Glomerular visceral epithelial cell (primary cell): ENCODE measurements around the gene OR1L4.

Source experiments
- DNase-seq: peaks from one replicate; pipeline ENCODE4 v3.0.0-alpha.2; 2016; ENCODE audit errors: extremely low spot score

The OR1L4 gene, protein sequence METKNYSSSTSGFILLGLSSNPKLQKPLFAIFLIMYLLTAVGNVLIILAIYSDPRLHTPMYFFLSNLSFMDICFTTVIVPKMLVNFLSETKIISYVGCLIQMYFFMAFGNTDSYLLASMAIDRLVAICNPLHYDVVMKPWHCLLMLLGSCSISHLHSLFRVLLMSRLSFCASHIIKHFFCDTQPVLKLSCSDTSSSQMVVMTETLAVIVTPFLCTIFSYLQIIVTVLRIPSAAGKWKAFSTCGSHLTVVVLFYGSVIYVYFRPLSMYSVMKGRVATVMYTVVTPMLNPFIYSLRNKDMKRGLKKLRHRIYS

DNA sequence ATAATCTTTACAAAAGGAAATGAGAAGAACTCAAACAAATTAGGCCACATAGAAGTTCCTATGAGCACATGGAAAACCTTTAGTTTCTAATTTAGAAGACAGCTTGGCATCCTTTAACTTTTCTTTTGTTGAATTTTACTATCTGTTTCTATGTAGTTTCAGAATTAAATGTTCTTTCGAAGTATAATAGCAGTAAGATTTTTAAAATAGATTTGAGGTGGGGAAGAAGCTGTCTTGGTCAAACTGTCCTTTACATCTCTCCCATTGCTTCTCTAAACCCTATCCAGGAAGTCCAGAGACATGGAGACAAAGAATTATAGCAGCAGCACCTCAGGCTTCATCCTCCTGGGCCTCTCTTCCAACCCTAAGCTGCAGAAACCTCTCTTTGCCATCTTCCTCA is at the start of gene OR1L4:
TSS of gene OR1L4 (plus strand) at position 301 of the 400 bp plus-strand sequence. CDS start at position 301, 0 bp downstream.
- no peak for DNase-seq

DNA sequence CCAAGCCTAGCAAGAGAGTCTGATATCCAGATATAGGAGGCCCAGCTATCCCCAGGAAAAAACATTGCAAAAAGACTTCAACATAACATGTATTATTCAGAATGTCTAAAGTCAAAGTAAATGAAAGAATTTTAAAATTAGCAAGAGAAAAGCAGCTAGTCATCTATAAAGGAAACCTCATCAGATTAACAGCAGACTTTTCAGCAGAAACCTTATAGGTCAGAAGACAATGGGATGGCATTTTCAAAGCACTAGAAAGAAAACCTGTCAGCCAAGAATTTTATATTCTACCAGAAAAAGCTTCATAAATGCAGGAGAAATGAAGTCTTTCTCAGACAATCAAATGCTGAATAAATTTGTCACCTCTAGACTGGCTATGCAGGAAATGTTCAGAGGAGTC is 38.9 kb upstream of the OR1L4 start:
- no peak for DNase-seq

DNA sequence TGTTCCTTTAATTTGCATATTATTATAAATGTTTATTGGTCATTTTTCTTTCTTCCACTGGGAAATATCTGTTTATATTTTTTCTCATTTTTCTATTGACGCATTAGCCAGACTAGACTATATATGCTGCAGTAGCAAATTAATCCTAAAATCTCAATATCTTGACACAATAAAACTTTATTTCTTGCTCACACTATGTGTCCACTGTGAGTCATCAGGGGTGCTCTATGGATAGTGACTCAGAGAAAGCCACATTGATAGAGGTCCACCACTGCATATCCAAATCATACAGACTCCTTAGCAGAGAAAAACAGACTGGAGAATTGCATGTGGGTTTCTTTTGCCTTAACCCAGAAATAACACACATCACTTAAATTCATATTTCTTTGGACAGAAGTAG is 28.1 kb upstream of the OR1L4 start:
- no peak for DNase-seq

DNA sequence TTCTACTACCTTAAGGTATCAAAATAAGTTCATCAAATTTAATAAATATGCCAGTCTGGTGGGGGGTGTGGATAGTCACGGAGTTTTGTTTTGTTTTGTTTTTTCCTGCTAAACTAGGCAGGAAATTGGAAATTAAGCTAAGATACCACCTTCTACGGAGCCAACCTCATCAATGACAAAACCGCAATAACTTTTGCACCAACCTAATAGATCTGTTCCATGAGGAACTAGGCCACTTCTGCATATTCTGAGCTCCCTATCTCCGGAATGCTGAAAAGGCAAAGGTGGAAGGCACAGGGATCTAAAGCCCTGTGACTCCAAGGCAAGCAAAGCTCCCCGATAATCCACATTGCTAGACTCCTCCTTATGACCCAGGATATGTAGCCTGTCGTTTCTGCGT is 5.8 kb upstream of the OR1L4 start:
- DNase-seq: no peak

DNA sequence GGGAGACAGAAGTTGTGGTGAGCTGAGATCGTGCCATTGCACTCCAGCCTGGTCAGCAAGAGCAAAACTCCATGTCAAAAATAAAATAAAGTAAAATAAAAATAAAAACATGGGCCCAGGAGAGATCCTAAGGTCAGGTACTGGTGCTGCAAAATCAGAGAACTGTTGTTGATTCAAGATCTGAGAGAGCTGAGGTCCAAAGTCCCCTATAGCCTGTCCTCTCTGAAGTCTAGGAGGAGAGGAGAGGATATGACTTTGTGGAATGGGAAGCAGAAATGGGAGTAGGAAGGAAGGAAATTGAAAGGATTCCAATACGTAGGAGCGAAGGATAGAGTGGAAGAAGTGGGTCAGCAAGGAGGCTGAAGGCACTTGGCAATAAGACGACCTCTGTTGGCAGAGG is 4.6 kb upstream of the OR1L4 start:
- no peak for DNase-seq

DNA sequence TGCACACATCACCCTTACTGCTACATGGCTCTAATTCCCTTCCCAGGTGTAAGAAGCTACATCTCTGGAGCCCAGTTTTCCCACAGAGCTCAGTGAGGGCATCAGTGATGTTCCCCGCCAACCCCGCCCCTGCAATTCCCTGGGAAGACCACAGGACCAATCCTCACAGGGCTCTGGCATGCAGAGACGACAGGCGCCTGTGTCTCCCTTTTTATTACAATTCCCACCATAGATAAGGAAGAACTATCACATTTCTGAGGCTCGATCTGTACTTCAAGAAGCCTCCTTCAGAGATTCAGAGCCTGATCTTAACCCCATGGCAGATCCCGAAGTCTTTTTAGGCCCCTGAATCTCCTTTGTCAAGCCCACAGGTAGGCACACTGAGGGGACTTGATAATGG is 18.2 kb downstream of the OR1L4 start, which contains the start of gene OR1L6:
TSS of gene OR1L6 (plus strand) at position 301 of the 400 bp plus-strand sequence. CDS start 7,545 bp downstream, outside the sequence.
- DNase-seq: no peak

DNA sequence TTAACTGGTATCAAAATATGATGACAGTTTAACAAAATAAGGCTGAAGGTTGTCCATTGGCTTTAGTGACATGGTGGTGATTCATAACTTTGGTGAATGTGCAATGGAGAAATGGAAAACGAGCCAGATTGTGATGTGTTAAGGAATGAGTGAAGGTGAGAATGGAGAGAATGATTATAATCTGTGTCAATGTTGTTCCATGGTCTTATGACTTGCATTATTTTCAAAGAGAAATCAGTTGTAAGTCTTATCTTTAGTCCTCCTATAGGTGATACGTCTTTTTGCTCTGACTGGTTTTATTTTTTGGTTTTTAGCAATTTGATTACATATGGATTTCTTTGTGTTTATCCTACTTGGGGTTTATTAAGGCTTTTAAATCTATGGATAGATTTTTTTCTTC is 31.0 kb downstream of the OR1L4 start:
- no peak for DNase-seq

DNA sequence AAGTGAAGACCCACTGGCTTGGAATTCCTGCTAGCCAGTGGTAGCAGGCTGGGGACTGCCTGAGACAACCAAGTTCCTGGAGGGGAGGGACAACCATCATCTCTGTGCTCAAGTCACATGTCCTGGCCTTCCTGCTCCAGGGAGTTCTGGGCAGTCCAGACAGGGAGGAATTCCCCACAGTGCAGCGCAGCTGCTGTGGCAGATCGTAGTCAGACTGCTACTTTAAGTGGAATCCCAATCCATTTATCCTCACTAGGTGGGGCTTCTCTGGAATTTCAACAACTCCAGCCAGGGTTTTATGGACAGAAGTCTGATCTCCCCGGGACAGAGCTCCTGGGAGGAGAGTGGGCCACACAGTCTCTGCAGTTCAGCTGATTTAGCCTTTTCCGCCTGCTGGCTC is 44.0 kb downstream of the OR1L4 start:
- peak; percentile 34 for DNase-seq
